HT-29 (cell line): ENCODE results near the gene MYEOV. TPM values are rescaled to one million over a fixed set of nuclear protein-coding genes. Genes with fewer than 3 reads are reported as not detected.

ENCODE experiments used
- DNase-seq: peaks from one replicate; pipeline ENCODE4 v3.0.0-alpha.2; 2015; ENCODE audit warnings: low spot score
- total RNA-seq: library from RNA; depleted of rRNA; stranded (reverse); fragments of >200 nt; shearing (Covaris generic); gene quantifications from 2 replicates; pipeline ENCODE4 v1.2.3, GENCODE V29; 2014; rRNA removed

Gene MYEOV
- total RNA-seq, 1 experiment from 2014 or later: 98.4 TPM

DNA sequence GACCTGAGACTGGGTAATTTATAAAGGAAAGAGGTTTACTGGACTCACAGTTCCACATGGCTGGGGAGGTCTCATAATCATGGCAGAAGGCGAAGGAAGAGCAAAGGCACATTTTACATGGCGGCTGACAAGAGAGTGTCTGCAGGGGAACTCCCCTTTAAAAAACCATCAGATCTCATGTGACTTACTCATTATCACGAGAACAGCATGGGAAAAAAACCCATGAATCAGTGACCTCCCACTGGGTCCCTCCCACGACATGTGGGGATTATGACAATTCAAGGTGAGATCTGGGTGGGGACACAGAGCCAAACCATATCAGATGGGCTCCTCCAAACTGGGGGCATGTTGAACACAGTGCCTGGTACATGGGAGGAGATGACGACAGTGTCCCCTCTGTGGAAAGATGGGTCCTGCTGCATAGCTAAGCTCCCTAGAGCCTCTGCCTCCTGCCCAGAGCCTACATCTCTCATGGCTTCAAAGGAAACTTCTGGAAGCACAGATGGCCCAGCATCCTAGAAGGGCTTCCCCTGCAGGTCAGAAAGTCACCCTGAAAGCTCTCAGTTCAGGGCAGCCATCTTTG, 46.1 kb downstream of the MYEOV start:
- no peak for DNase-seq

DNA sequence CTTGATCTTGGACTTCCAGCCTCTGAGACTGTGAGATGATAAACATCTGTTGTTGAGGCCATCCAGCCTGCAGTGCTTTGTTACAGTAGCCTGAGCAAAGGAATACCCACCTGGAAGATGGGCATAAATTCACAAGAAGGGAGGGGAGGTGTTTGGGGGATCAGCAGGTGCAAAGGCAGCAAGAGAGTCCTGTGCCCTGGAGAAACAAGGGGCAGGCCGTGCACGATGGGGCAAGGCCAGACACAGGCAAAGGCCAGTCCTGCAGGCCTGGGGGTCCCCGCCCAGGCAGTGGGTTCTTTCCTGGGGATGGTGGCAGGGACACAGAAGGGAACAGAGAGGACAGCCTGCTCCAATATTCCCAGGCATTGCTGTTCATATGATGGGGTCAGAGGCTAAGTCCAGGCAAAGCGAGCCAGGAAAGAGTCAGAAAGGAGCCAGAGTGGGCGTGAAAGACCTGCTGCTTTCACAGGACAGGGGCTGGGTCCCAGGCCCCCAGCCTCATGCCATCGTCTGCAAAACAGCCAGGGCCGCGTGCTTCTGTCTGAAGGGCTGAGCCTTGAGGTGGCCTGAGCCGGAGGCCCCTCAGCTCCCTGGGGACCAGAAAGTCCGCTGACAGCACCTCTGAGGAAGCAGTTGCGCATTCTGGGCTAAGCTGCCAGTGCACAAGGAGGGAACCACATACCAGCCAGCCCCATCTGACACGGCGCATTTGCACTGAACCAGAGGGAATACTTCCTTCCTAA, 48.8 kb downstream of the MYEOV start:
- DNase-seq: no peak

DNA sequence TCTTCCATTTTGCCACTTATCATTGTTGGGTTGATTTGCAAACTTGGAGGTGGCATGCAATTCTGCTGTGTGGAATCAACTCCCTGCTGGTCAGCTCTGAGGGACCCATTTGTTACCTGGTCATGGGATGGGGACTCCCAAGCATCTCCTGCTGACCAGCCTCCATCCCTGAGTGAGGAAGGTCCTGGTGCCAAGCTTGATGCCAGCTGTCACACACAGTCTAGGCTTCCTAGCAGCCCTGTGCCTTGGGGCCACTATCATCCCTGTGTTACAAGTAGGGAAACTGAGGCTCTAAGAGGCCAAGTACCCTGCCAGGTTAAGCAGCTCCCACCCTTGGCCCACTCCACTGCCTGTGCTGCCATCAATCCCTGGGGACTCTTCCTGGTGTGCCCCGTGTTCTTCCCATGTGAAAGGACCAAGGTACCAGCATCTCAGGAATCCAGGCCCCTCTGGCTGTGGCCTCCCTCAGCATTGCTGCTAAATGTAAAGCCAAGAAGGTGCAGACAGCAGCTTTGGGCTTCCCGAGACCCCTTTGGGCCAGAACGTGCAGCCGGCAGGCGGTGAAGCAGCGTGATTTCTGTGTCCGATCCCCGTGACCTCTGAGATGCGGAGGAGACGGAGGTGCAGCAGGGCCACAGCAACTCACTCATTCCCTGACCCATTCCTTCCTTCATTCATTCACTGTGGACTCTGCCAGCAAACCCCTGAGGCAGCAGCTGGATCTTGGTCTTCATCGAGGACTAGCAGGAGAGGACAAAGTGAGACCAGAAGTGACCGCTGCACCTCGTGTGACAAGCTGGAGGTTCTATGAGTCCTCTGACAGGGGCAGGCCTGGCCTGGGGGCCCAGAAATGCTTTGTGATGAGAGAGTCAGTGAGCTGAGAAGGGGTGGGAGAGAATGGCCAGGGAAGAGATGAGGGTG, 49.7 kb downstream of the MYEOV start:
- no peak for DNase-seq

DNA sequence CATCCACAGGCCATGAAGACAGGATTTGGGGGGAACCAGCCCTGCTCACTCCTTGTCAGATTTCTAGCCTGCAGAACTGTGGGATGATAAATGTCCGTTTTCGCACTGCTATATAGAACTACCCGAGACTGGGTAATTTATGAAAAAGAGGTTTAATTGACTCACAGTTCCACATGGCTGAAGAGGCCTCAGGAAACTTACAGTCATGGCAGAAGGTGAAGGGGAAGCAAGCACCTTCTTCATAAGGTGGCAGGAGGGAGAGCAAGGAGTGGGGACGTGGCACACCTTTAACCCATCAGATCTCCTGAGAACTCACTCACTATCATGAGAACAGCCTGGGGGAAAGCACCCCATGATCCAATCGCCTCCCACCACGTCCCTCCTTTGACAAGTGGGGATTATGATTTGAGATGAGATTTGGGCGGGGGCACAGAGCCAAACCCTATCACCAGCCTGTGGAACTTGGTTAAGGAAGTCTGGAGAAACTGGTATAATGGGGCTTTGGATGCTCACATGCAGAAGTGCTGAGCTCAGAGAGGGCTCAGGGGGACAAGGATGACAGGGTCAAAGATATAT, 50.7 kb downstream of the MYEOV start:
- DNase-seq: no peak

Other genes with a start within 250 kb of the MYEOV start
- 21.9 and 25.1 TPM in 2 replicates for gene TPCN2, start 245.2 kb upstream of the MYEOV start, total RNA-seq
- not detected in 2 replicates for gene SMIM38, start 138.2 kb upstream of the MYEOV start, total RNA-seq
- not detected in 2 replicates for gene LINC01488, start 187.5 kb downstream of the MYEOV start, total RNA-seq